SH-SY5Y (cell line): ENCODE data around the gene DSCAML1.

Experiments used
- GATA2 ChIP-seq: IDR thresholded peaks from 2 replicates; pipeline ENCODE4 v1.6.1; 2011; ENCODE audit warnings: mild to moderate bottlenecking, low read depth, low read length
- GATA3 ChIP-seq: IDR thresholded peaks from 2 replicates; pipeline ENCODE4 v1.6.1; 2011; ENCODE audit warnings: low read depth, mild to moderate bottlenecking, low read length, moderate library complexity

The DSCAML1 gene

DNA sequence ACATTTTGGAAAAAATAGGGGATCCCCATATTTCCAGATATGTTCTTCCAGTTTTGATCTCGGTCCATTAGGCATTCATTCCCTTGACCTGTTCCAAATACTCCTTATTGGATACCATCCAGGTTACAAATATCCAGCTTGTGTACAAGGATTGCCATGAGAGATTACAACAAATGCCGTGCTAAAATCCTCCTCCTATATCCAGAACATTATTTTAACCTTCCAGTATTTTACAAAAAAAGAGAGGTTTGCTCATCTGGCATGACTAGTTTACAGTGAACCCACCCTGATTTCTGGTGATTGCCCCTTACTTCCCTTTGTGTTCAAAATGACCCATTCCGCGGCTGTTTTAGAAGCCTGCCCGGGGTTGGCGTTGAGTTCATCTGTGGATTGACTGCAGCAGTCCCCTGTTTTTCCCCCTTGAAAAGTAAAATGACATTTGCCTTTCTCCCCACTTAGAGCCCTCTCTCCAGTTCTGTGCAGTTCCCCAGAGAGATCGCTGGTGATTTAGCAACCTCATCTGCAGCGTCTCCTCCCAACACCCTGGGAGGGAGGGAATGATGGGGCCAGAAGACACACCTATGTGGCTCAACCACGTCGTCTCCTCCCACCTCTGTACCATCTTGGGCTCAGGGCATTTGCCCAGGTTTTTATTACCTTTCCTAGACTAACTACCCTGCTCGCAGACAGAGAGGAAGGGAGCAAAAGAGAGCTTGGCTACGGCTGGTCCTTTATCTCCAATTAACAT is 73.6 kb downstream of the DSCAML1 start:
- no peak for TF ChIP-seq GATA3

DNA sequence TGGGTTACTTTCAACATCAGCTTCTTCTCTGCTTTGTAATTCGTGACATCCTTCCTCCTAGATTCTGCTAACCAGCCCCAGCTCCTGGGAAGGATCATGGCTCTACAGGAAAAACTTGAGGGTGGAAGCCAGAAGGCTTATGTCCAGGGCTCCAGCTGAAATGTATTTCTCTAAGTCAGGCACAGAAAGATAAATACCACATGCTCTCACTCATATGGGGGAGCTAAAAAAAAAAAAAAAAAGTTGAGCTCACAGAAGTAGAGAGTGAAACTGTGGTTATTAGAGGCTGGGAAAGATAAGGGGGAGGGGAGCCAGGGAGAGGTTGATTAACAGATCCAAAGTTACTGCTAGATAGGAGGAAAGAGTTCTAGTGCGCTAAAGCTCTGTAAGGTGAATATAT is 74.9 kb downstream of the DSCAML1 start:
- TF ChIP-seq GATA2 = no peak
- no peak for TF ChIP-seq GATA3

DNA sequence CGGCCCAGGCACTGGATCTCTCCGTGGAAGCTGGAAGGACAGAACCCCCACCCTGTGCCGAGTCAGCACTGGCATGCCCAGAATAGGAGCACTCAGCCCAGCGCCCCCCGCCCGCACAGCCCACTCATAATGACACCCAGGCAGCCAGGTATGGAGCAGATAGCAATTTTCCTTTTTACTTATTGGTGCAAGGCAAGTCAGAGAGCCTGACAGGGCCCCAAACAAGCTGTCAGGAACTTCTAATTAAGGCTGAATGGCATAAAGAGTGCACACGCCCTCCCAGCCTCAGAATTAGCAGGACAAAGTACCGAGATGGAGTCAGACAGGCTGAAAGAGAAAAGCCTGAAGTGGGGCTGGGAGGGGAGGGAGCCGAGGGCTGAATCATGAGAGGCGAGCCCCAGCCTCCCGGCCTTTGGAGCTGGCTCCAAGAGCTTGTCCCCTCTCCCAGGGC is 76.9 kb downstream of the DSCAML1 start:
- TF ChIP-seq GATA3 = no peak
- no peak for TF ChIP-seq GATA2

DNA sequence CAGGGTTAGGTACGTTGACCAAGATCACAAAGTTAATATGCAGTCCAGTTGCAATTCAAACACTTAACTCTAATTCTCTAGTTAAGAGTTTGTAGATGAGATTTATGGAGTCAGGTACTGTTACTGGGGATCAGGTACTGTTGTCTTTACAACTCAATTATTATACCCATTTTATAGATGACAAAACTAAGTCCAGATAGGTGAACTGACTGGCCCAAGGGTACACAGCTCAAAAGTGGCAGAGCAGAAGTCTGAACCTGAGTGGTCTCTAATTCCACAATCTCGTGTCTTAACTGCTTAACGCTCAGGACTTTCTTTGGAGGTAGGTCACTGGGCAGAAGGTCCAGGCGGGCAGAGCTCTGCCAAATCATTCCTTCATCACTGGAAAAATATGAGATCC is 77.5 kb downstream of the DSCAML1 start:
- no peak for TF ChIP-seq GATA2
- no peak for TF ChIP-seq GATA3

DNA sequence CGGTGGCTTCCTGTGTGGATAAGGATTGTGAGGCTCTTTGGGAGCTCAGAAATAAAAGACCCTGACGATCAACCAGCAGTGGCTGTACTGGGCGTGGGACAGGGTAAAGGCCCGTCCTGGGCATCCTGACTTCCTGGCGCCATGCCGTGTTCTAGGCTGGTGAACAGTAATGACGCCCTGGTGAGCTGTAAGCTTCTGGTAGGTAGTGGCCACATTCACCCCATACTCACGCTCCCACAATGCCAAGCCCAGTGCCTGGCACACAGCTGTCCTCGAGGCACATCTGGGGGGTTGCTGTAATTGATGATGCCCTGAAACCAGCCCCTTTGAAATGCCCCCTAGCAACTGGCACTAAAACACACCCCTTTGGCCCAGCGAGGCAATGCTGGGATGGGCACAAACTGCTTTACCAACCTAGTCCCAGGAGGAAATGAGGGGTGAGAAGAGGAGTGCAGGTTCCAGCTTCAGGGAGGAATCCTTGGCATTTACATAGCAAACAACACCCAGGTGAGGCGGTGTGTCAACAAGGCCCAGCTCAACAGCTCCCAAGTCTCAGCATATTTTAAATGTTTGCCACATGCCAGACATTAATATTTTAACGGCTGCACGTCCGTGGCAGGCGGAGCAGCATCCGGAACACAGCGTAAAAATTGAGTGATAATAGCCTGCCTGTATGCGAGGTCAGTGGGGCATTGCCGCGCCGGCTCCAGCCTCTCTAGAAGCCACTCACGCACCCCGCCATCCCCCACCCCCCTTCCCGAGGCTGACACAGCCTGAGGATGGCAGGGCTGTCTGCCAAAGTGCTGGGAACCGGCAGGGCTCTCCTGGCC is 79.3 kb downstream of the DSCAML1 start:
- TF ChIP-seq GATA3 (no peak), GATA2 (no peak)

DNA sequence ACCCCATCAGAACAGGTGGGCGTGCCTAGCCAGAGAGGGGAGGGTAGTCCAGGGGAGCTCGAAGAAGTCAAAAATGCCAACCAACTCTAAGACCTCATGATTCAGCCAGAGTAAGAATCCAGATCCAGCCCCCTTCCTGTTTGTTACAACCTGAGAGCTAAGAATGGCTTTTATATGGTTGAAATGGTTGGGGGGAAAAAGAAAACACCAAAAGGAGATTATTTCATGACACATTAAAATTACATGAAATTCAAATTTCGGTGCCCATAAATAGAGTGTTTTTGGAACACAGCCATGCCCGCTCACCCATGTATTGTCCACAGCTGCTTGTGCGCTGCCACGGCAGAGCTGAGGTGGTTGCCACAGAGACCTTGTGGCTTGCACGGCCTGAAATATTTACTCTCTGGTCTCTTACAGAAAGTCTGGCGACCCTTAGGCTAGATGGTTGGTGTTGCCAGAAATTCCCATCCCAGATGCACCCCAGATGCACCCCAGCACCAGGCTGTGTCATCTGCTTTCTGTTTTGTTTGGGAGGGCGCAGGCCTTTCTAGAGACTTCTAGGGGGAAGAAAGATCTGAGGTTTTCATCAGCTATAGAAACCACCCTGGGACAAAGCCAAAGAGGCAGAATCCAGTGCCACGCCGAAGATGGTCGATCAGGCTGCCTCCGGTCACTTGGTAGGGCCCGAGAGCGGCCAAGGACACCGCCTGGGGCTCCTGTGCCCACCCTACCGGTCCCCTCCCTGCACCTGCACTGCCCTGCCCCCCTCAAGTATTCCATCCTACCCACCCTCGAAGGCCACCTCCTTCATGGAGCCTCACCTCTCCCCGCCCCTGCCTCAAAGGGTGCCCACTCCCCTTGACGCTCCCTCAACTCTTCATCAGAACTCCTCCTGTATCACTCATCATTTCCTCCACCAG is 80.2 kb downstream of the DSCAML1 start:
- TF ChIP-seq GATA3 (no peak), GATA2 (no peak)

DNA sequence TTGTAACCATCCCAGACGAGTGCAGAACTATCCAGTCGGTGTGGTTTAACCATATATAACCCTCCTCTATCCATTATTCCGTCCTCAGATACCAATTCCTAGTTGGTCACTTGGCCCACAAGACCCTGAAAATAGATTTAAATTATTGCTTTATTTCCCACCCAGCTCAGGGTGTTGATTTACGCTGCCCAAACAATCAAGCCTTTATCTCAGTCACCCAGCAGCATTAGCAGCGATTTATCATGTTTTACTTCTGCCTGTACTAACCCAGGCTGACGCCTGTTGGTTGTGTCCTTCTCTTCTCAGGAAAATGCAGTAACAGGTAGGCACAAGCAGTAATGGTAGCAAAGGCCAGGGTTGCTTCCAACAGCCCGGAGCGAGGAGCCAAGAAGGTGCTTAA is 81.2 kb downstream of the DSCAML1 start:
- TF ChIP-seq GATA3 (no peak), GATA2 (no peak)

DNA sequence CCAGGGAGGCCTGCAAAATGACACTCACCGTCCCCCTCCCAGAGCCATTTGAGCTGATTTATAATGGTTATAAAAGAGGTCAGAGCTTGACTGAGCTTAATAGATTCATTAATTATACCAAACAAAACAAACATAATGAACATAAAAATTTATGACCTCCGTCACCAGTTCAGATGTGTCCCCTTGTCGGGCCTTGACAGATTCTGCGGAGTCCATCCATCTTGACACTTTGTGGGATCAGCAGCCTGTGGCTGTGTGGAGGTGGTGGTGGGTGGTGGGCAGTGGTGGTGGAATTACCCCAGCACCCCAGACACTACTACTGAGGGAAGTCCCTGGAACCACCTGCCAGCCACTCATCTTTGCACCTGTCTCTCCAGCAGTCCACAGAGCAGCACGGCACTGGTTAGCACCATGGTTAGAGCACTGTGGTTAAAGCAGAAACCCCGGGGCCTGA is 83.5 kb downstream of the DSCAML1 start:
- TF ChIP-seq GATA3 (no peak), GATA2 (no peak)

DNA sequence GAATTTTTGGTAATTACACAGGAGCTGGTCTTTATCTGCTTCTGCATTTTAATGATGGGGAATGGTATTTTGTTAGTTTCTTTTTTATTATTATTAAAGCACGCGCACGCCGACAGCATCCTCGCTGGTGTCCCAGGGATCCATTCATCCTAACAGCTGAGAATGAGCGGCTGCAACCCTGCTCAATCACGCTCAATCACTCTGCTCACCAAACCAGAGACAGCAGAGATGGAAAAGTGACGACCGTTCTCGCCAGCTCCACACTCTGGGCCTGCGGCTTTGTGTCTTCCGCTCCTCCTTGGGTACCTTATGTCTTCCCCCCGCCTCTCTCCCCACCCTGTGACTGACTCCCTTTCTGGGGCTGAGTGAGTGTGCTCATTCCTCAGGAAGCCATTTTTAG is 84.5 kb downstream of the DSCAML1 start:
- TF ChIP-seq GATA2 = no peak
- TF ChIP-seq GATA3 = no peak

DNA sequence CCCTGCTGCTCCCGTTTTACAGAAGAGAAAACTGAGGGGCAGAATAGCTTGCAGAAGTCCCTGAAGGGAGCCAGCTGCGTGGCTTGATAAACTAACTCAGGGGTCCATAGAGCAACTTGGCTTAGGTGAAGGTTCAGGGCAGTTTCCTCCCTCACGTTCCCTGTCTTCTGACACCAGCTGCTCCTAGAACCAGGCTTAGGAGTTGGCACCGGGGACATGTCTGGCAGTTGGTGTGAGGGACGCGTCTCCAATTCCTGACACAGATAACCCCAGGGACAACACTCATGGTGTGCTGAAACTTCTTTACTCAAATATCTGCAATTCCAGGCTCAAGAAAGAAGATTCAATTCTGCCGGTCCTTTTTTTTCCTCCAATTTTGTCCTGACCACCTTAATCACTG is 85.7 kb downstream of the DSCAML1 start:
- TF ChIP-seq GATA3 = no peak
- TF ChIP-seq GATA2 = no peak

DNA sequence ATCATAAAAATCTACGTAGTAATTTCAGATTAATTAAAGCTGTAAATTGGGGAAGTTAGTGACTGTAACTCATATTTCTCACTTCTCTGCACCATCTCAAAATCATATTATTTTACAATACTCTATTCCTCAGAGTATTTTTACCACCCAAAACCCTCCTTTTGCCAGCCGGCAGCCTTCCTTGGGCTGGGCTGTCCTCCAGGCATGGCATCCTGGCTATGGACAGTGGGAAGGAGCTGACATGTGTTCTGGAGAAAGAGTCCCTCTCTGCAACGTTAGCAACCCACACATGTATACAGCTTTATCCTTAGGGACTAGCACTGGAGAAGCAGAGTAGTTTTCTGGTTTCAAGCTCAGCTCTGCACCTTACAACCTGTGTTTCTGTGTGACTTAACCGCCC is 86.8 kb downstream of the DSCAML1 start:
- TF ChIP-seq GATA2 = no peak
- TF ChIP-seq GATA3 = no peak

DNA sequence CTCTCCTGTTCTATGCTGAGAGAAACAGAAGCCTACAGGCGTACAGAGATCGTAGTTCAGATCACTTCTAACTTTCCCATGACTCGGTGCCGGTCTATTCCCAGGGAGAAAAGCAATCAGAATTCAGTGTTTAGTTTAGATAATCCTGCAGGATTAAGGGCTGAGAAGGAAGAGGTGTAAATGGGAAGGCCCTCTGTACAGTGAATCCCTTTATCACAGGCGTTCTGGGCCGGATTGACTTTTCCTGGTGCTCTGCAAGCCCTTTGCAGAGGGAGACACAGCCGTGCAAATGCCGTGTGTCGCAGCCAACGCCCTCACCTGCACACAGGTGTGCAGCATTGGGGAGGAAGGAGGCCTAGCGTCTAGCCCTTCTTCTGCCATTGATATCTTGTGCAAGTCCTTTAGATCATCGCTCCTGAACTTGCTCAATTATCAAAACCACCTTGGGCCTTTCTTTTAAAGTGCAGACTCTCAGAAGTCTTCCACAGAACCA is 90.6 kb downstream of the DSCAML1 start:
- no peak for TF ChIP-seq GATA2
- no peak for TF ChIP-seq GATA3

DNA sequence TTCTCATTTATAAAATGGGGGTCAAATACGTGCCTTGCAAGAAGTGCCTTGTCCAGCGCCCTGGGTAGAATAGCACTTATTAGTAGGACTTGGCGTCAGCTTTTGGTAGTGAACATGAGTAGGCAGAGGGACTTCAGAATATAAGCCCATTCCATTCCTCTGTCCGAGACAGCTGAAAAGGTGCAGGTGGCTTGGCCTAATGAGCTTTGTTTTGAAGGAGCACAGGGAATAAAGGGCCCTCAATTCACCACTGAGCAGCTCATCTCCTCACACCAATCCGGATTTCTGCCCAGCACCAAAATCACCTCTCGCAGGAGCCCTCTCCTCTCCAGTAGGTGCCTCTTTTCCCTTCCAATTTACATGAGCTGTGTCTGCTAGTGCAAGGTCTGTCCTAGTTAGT is 91.2 kb downstream of the DSCAML1 start:
- TF ChIP-seq GATA3 = no peak
- TF ChIP-seq GATA2 = no peak

DNA sequence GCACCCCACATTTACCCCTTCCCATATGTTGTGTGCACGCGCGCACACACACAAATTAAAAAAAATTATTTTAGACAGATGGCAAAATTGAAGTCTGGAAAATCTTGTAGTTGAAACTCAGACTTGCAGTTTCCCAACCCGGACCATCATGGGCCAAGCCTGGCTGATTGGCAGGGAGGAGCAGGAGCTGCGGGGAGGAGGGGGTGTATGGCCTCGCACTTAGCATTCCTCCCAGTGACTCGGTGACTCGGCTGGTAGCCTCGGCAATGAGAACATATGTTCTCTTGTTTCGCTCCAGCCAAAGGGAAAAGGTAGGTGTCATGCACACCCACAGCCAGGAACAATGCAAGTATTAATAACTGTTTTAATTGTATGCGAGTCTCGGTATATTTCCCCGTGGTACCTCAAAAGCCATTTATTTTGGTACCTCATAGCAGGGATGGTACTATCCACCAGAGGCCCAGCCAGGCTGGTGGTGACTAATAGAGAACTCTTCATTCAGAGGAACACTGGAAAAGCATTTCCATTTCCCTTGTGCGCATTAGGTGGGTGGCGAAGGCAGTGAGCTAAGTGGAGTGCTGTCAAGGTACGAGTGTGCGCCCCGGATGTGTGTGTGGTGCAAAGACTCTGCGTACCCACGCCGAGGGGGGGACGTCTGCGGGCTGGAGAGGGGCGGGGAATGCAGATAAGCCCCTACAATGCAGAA is 92.5 kb downstream of the DSCAML1 start:
- TF ChIP-seq GATA3 (no peak), GATA2 (no peak)

DNA sequence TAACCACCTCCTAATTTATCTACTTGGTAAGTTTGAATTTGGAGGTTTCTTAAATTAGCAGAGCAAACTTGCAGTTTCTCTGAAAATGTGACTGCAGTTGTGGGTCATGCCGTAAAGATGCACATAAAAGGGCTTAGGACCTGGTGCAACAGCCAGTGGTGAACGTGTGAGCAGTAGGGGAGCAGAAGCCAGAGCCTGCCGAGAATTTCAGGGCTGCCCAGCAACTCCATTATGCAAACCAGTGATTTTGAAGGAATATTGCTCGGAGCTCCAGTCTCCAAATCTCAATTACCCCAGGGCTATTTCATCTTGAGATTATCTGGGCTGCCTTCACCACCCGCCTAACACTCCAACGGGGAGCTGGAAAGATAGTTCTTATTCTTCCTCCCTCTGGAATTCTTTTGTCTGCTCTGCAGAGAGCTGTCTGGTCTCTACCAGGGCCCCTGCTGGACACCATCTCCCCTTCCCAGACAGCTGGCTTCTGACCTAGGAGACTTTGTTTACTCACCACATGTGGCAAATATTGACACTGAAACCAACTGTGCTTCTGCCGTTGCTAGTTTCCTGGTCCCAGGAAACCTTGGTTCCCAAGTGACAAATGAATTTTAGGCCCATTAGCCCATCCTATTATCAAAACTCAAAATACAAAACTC is 93.9 kb downstream of the DSCAML1 start:
- no peak for TF ChIP-seq GATA3
- no peak for TF ChIP-seq GATA2
